ENCODE data around the gene TDRD5. TPM values are rescaled to one million over a fixed set of nuclear protein-coding genes. Genes with fewer than 3 reads are reported as not detected.
A peak's percentile ranks its signal among the peaks of the same experiment; 100 is the strongest.

TDRD5 gene
- total RNA-seq, 1 donor, result not detected

- TF ChIP-seq CTCF (IDR thresholded peaks at IDR 0.05; ENCODE audit: insufficient read depth, low read length), result no peak
- peak; percentile 65 for DNase-seq (ENCODE audit: low read depth)
- no peak overlapping the region for H3K4me3 ChIP-seq (ENCODE audit: low read depth, low read length)
Measured at GRCh38 chr1:179550746-179551682, 40.6 kb upstream of the TDRD5 start.

- H3K4me3 ChIP-seq (ENCODE audit: low read depth, low read length), result no peak overlapping the region
- TF ChIP-seq CTCF (IDR thresholded peaks at IDR 0.05; ENCODE audit: insufficient read depth, low read length), result no peak
- DNase-seq (ENCODE audit: low read depth), result no peak
Measured at GRCh38 chr1:179554427-179554826, 37.2 kb upstream of the TDRD5 start.

GRCh38 chr1:179558078-179558477, 33.6 kb upstream of the TDRD5 start:
- DNase-seq (ENCODE audit: low read depth), result no peak
- no peak for TF ChIP-seq CTCF (IDR thresholded peaks at IDR 0.05; ENCODE audit: insufficient read depth, low read length)
- no peak overlapping the region for H3K4me3 ChIP-seq (ENCODE audit: low read depth, low read length)

GRCh38 chr1:179575497-179576314, 15.9 kb upstream of the TDRD5 start, which contains the start of gene NPHS2:
TSS of gene NPHS2 (minus strand) at chr1:179575948. CDS start at chr1:179575864, 84 bp downstream.
- no peak within 1 kb of the TSS for H3K4me3 ChIP-seq (ENCODE audit: low read depth, low read length)
- no peak for TF ChIP-seq CTCF (IDR thresholded peaks at IDR 0.05; ENCODE audit: insufficient read depth, low read length)
- no peak for DNase-seq (ENCODE audit: low read depth)

- DNase-seq (ENCODE audit: low read depth), result no peak
- H3K4me3 ChIP-seq (ENCODE audit: low read depth, low read length), result no peak overlapping the region
- TF ChIP-seq CTCF (IDR thresholded peaks at IDR 0.05; ENCODE audit: insufficient read depth, low read length), result no peak
Measured at GRCh38 chr1:179576509-179576908, 15.1 kb upstream of the TDRD5 start.

- TF ChIP-seq CTCF (IDR thresholded peaks at IDR 0.05; ENCODE audit: insufficient read depth, low read length), result no peak
- DNase-seq (ENCODE audit: low read depth), result no peak
Measured at GRCh38 chr1:179583771-179584320, 7.8 kb upstream of the TDRD5 start.

More at GRCh38 chr1:179583771-179584320, 7.8 kb upstream of the TDRD5 start:
- H3K4me3 ChIP-seq (ENCODE audit: low read depth, low read length), result no peak overlapping the region

Measured in fibroblast of the aortic adventitia (primary cell).